OCI-M2 (cell line): ENCODE results near the gene FERD3L.
"Not testable (repeated sequence)": the region's sequence is repeated elsewhere in the genome, so short reads cannot be mapped to it uniquely, and the experiment has no call there.

Experiments
- DNase-seq: peaks from one replicate; lab custom pipeline; 2025; ENCODE audit not compliant: unreplicated experiment; lab: John Stamatoyannopoulos, UW

Gene FERD3L

GRCh38 chr7:19144661-19145433 is at the start of gene FERD3L:
Gene FERD3L, minus strand, starts transcription at chr7:19145421. Its CDS starts 59 bp downstream, at chr7:19145362.
- no peak for DNase-seq

- DNase-seq: not testable (repeated sequence)
Measured at GRCh38 chr7:19194417-19194816, 49.2 kb upstream of the FERD3L start.

- DNase-seq: no peak
Measured at GRCh38 chr7:19181634-19182033, 36.4 kb upstream of the FERD3L start.

GRCh38 chr7:19178595-19178994 is 33.4 kb upstream of the FERD3L start:
- DNase-seq: no peak

- DNase-seq: no peak
Measured at GRCh38 chr7:19177269-19177668, 32.0 kb upstream of the FERD3L start.

GRCh38 chr7:19175241-19175640 is 30.0 kb upstream of the FERD3L start:
- DNase-seq: no peak

GRCh38 chr7:19161671-19162070 is 16.4 kb upstream of the FERD3L start:
- DNase-seq: no peak

GRCh38 chr7:19146699-19147098 is 1.5 kb upstream of the FERD3L start:
- no peak for DNase-seq

- DNase-seq: no peak
Measured at GRCh38 chr7:19145434-19146115, 354 bp upstream of the FERD3L start.

GRCh38 chr7:19143881-19144574 is 1.2 kb downstream of the FERD3L start:
- no peak for DNase-seq

- no peak for DNase-seq
Measured at GRCh38 chr7:19139706-19140327, 5.4 kb downstream of the FERD3L start.

- DNase-seq: no peak
Measured at GRCh38 chr7:19133886-19134285, 11.3 kb downstream of the FERD3L start.

- DNase-seq: no peak
Measured at GRCh38 chr7:19133390-19133789, 11.8 kb downstream of the FERD3L start.

GRCh38 chr7:19128856-19129255 is 16.4 kb downstream of the FERD3L start:
- no peak for DNase-seq

- DNase-seq: no peak
Measured at GRCh38 chr7:19121977-19122588, 23.1 kb downstream of the FERD3L start.

- DNase-seq: no peak
Measured at GRCh38 chr7:19119870-19120486, 25.2 kb downstream of the FERD3L start.

GRCh38 chr7:19119372-19119771 is 25.8 kb downstream of the FERD3L start:
- no peak for DNase-seq

GRCh38 chr7:19118636-19119371 is 26.4 kb downstream of the FERD3L start:
- DNase-seq: no peak

GRCh38 chr7:19117870-19118608 is 27.2 kb downstream of the FERD3L start:
- no peak for DNase-seq
